GM18861 (cell line): ENCODE measurements around the gene VWC2L.
A peak's percentile ranks its signal among the peaks of the same experiment; 100 is the strongest.

Experiments
- ATAC-seq: cut with Tn5 transposase; IDR thresholded peaks from one replicate; pipeline ENCODE4 v1.9.1; 2021; ENCODE audit not compliant: unreplicated experiment

The VWC2L gene

GRCh38 chr2:214533541-214533940, 122.7 kb downstream of the VWC2L start:
- ATAC-seq = no peak

DNA sequence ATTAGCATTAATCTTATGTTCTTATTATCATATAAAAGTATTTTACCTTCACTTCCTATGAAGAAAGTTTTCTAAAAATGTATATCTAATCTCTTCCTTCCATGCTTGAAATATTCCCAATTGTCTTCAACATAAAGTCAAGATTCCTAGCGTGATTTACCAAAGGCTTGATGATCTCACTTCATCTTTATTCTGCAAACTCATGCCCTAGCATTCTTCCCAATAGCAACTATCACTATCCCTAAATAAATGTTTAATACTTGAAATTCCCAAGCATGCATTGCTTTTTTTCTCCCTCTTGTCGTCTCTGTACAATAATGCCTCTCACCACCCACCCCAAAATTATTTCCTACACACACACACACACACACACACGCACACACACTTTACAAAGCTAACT, 125.8 kb downstream of the VWC2L start:
- ATAC-seq = no peak

- no peak for ATAC-seq
Measured at GRCh38 chr2:214537929-214538328, 127.1 kb downstream of the VWC2L start.

- no peak for ATAC-seq
Measured at GRCh38 chr2:214542295-214542694, 131.4 kb downstream of the VWC2L start.

DNA sequence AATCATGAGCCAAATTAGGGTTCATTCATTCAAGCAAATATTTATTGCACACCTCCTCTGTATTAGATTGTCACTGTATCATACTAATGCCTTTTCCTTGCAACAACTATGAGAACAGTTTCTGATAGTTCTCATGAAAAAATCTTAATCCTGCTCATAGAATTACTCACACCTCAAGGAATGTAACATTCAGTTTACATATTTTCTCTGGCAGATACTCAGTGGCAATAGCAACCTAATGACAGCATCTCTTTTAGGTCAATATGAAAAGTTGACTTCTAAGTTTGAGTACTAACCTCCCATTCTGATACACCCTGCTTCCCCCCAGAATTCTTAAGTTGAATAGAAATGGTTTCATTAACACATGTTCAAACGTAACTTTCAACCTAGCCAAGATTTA, 132.0 kb downstream of the VWC2L start:
- ATAC-seq = no peak

DNA sequence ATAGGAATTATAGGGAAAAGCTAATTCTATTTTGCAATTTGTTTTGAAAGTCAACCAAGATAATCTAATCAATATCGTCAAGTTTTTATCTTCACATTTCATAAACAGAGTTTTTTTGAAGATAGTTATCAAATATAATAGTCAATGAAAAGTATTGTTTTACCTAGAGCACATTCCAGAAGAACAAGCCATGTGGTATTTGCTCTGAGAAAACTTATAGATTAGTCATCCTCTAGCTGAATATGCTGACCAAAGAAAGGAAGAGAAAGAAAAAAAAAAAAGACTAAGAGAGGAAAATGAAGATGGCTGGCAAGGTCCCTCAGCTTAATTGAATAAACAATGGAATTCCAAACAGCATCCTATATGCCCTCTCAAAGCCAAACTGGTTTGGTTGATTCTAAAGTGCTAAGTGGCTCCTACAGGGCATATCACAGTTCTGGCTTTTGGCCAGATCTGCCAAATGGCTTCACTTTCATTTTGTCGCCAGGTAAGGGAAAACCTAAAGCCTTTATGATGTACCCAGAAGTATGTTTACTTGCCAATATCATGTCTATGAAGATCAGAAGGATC, 132.6 kb downstream of the VWC2L start:
- no peak for ATAC-seq

DNA sequence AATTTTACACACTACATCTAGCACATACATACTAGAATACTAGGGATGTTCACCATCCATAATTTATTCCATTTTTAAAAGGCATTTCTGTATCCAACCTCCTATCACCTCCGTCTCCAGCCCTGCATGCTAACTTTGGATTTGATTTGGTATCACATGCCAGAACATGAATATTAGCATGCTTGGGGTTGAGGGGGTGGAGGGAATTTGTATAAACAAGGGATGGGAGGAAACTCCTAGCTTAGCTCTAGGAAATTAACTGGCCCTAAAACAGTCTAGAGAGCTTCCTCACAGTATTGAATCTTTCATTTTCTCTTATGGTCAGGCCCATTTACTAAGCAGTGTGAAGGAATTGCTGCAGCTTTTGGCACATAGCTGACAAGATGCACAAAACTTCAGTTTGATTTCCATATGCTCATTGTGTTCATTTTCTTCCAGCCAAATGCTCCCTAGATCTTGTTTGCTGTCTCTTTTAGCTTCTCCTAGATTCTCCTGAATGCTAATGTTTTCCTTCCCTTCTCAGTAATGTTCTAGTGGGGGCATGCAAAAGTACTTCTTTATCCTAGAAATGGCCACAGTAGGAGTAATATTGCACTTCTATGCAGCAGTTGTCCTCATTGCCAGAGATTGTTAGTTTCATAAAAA, 135.2 kb downstream of the VWC2L start:
- ATAC-seq = no peak

GRCh38 chr2:214547931-214548330, 137.1 kb downstream of the VWC2L start:
- ATAC-seq = no peak

DNA sequence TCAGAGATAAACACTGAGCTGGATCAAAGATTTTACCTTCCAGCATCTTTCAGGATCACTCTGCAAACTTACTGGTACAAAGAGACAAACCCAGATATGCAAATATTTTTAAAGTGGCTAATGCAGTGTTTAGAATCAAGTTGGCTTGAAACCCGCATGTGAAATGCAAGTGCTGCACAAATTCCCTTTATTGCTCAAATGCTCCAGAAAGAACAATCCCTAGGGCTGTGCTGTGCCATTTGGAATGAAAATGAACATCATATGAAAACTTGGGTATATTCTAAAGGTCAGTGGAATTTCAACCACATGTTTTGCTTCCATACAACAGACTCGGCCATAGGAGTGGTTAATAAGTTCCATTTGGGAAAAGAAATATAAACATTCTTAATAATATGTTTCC, 139.1 kb downstream of the VWC2L start:
- ATAC-seq = no peak

DNA sequence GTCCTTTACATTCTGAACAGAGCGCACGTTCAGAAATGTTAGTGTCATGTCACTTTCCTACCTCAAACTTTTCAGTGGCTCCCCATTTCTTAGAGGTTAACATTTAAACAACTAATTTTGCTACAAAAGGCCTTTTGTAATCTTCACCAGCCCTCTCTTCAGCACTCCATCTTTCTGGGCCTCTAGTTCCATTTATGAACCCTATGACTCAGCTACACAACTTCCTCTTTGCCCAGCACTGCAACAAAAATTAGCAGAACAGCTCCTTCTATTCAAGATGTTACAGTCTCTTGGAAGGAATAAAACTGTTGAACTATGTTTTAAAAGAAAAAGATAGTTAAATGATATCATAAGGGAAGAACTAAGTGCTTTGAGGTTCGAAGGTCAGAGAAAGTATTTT, 139.9 kb downstream of the VWC2L start:
- no peak for ATAC-seq

- no peak for ATAC-seq
Measured at GRCh38 chr2:214557884-214558283, 147.0 kb downstream of the VWC2L start.

- ATAC-seq = no peak
Measured at GRCh38 chr2:214558341-214558740, 147.5 kb downstream of the VWC2L start.

GRCh38 chr2:214560176-214560575, 149.3 kb downstream of the VWC2L start:
- no peak for ATAC-seq

DNA sequence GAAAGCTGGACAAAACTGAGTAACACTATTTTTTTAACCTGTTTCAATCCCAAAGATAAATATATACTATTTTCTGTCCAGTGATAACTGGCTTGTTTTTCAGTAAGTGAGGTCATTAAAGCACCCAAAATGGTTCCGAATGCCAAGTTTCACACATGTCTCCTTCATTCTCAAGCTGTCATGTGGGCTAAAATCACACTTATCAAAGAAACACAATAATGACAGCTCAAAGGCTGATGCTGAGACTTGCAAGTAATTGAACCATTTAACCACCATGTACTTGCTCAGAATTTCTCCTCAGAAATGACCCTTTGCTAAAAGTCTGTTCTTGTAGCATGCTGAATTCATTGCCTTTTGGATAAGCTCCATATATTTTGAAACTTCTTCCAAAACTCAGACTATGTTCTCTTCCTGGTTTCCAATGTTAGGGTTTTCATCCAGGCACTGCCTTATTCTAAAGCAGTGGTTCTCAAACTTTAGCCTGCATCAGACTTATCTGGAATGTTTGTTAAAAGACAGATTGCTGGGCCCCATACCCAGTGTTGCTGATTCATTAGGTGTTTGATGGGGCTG, 149.8 kb downstream of the VWC2L start:
- no peak for ATAC-seq

DNA sequence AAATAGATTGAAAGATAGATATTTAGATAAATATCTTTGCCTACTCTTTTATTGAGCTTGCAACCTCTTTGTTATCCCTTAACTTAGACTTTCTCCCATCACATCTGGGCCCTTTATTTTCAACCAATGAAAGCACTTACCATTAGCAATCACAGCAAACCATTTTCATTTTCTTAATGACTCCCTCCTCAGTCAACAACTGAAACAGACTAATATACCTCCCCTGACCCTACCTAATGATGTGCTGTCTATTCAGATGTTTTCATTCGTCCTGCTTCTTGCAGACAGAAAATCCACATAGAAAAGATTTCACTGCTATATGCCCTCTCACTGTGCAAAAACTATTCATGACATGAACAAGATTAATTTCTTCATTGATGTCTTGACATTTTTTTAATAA, 154.4 kb downstream of the VWC2L start:
- no peak for ATAC-seq

DNA sequence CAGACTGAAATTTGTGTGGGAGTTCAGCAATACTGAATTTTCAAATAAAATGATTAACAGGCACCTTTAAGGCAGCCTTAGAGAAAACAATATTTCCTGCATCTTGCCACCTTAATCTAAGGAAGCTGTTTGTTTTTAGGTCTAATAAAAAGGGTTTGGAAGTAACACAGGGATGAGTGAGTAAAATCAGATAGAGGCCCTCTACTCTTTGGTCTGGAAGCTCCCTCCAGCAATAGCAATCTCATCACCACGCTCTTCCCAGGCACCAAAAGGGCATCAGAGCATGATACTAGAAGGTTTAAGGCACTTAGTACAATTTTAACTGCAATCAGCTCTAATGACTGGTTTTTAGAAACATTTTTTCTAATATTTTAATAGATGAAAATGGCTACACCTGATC, 155.6 kb downstream of the VWC2L start:
- ATAC-seq = no peak

GRCh38 chr2:214569419-214570035, 158.7 kb downstream of the VWC2L start:
- ATAC-seq = no peak

- ATAC-seq = peak; percentile 48
Measured at GRCh38 chr2:214574084-214574781, 163.4 kb downstream of the VWC2L start.

- no peak for ATAC-seq
Measured at GRCh38 chr2:214575030-214575429, 164.2 kb downstream of the VWC2L start.

GRCh38 chr2:214575465-214575864, 164.6 kb downstream of the VWC2L start:
- no peak for ATAC-seq

DNA sequence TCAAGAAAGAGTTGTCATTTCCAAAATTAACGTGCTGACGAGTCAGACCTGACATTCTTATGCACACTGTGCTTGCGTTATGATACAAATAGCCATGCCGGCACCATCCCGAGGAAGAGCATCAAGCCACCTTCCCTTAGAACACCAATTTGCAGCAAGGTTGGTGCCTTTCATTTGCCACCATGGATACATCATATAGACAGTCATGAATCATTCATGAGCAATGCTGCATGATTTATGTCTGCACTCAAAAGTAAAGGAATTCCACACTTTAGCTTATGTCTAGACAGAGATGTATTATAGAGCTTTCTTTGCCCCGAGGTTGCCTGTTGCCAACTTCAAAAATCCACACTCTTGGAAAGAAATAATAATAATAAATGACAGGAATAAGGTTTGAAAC, 166.9 kb downstream of the VWC2L start:
- ATAC-seq = no peak

GRCh38 chr2:214578442-214578841, 167.6 kb downstream of the VWC2L start:
- ATAC-seq = no peak
